Cardiac septum (tissue), 1 donor: Measurements from ENCODE around the gene DCPS. TPM values are rescaled to one million over a fixed set of nuclear protein-coding genes. Genes with fewer than 3 reads are reported as not detected.
A peak's percentile ranks its signal among the peaks of the same experiment; 100 is the strongest.
"Not testable (repeated sequence)": the region's sequence is repeated elsewhere in the genome, so short reads cannot be mapped to it uniquely, and the experiment has no call there.

Source experiments
- DNase-seq: peaks from one replicate; pipeline ENCODE4 v3.0.0-alpha.2; 2020; ENCODE audit warnings: low spot score
- intact Hi-C: fragments of 100-400 bp; cut with DNase I; formaldehyde crosslinking; loops from one replicate; pipeline ENCODE4 v1.14.0; 2022
- total RNA-seq: library from RNA; stranded (reverse); fragmentation: NEBNext Ultra II Directional; extraction: Animal tissue kit (Norgen Biotek cat#: 25700); gene quantifications from one replicate; pipeline ENCODE4 v1.2.1, GENCODE V29; 2021
- donor health status: DM: no; HTN: no; CAD: no.

Gene DCPS
- total RNA-seq, 1 donor from 2014 or later: 9.9 TPM

- DNase-seq: peak; percentile 73
- intact Hi-C loops: no loop called here
Measured at GRCh38 chr11:126366064-126366822, 62.4 kb downstream of the DCPS start.

GRCh38 chr11:126366823-126367654 is 63.2 kb downstream of the DCPS start:
- intact Hi-C loops: not testable (repeated sequence)
- DNase-seq: peak; percentile 76

GRCh38 chr11:126367806-126368205 is 63.9 kb downstream of the DCPS start:
- intact Hi-C loops: not testable (repeated sequence)

GRCh38 chr11:126368336-126369119 is 64.7 kb downstream of the DCPS start:
- intact Hi-C loops: not testable (repeated sequence)
- DNase-seq: peak; percentile 78

More at GRCh38 chr11:126367806-126368205, 63.9 kb downstream of the DCPS start:
- DNase-seq: not testable (repeated sequence)

- intact Hi-C loops: no loop called here
- no peak for DNase-seq
Measured at GRCh38 chr11:126370016-126370415, 66.2 kb downstream of the DCPS start.

GRCh38 chr11:126371595-126371994 is 67.7 kb downstream of the DCPS start:
- intact Hi-C loops: no loop called here
- no peak for DNase-seq

GRCh38 chr11:126373389-126374066 is 69.7 kb downstream of the DCPS start:
- DNase-seq, intact Hi-C loops: not testable (repeated sequence)

GRCh38 chr11:126374562-126375300 is 70.9 kb downstream of the DCPS start:
- intact Hi-C loops, DNase-seq: not testable (repeated sequence)

- DNase-seq: no peak
- intact Hi-C loops: no loop called here
Measured at GRCh38 chr11:126375726-126376125, 71.9 kb downstream of the DCPS start.

- DNase-seq: no peak
- intact Hi-C loops: no loop called here
Measured at GRCh38 chr11:126378763-126379162, 74.9 kb downstream of the DCPS start.

GRCh38 chr11:126380909-126381308 is 77.0 kb downstream of the DCPS start:
- DNase-seq: no peak
- intact Hi-C loops: no loop called here

- DNase-seq, intact Hi-C loops: not testable (repeated sequence)
Measured at GRCh38 chr11:126381960-126382359, 78.1 kb downstream of the DCPS start.

GRCh38 chr11:126382641-126383040 is 78.8 kb downstream of the DCPS start:
- intact Hi-C loops, DNase-seq: not testable (repeated sequence)

GRCh38 chr11:126383339-126384335 is 79.8 kb downstream of the DCPS start:
- DNase-seq: no peak
- intact Hi-C loops: no loop called here

- intact Hi-C loops: no loop called here
Measured at GRCh38 chr11:126384449-126385070, 80.7 kb downstream of the DCPS start.

GRCh38 chr11:126385991-126386728 is 82.3 kb downstream of the DCPS start:
- peak; percentile 74 for DNase-seq
- intact Hi-C loops: no loop called here

More at GRCh38 chr11:126384449-126385070, 80.7 kb downstream of the DCPS start:
- DNase-seq: no peak
